Measurements from ENCODE around the gene PCDHGA5. TPM values are rescaled to one million over a fixed set of nuclear protein-coding genes. Genes with fewer than 3 reads are reported as not detected.
"Not testable (repeated sequence)": the region's sequence is repeated elsewhere in the genome, so short reads cannot be mapped to it uniquely, and the experiment has no call there.

Gene PCDHGA5
- total RNA-seq, 1 donor from 2014 or later: 3.5 TPM

GRCh38 chr5:141342773-141343172 lies 21.2 kb upstream of the PCDHGA5 start:
- Histone ChIP-seq H3K9me3 (peaks cover 19% of the 10 kb centered on the region), H3K36me3 (no peaks in the 10 kb centered on the region), H3K4me1 (no peaks in the 10 kb centered on the region), H3K4me3 (no peak overlapping the region), H3K27me3 (peaks cover 6% of the 10 kb centered on the region), H3K27ac (no peak overlapping the region)
- intact Hi-C loops (cut with DNase I): no loop called here
- TF ChIP-seq, protein P1, sequence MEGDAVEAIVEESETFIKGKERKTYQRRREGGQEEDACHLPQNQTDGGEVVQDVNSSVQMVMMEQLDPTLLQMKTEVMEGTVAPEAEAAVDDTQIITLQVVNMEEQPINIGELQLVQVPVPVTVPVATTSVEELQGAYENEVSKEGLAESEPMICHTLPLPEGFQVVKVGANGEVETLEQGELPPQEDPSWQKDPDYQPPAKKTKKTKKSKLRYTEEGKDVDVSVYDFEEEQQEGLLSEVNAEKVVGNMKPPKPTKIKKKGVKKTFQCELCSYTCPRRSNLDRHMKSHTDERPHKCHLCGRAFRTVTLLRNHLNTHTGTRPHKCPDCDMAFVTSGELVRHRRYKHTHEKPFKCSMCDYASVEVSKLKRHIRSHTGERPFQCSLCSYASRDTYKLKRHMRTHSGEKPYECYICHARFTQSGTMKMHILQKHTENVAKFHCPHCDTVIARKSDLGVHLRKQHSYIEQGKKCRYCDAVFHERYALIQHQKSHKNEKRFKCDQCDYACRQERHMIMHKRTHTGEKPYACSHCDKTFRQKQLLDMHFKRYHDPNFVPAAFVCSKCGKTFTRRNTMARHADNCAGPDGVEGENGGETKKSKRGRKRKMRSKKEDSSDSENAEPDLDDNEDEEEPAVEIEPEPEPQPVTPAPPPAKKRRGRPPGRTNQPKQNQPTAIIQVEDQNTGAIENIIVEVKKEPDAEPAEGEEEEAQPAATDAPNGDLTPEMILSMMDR (IDR thresholded peaks at IDR 0.05): no peak
- ATAC-seq (no peak), DNase-seq (no peak)

DNA sequence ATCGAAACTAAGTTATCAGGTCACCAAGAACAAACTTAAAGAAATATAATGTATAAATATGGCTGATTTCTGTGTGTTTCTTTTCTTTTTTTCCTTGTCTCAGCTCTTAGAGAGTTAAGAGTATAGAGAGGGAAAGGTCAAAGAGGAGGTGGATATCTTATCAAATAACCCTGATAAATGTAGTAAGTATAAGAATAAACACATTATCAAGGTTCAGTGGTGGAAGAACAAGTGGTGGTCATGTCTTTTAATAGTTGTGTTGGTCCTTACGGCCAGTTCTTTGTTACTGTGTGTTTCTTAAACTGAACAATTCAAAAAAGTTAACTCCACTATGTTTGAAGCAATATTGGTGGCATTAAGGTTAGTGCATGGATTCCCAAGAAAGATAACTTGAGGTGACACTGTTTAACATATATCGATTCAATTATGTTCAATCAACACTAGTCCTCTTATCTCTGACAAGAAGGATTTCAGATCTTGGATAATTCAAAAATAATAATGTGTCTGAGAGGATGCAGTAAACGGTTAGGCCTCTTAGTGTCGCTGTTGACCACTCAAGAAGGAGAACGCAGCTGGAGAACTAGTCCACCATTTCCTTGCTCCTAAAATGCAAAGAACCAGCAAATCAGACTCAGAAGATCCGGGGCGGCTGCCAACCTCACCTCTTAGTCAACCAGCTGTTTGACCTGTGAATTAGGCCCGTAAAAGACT lies 20.6 kb upstream of the PCDHGA5 start, which contains the start of gene PCDHGA3:
TSS of gene PCDHGA3 (plus strand) at position 588 of the 711 bp plus-strand sequence. CDS start 205 bp downstream, outside the sequence.
- no peak for DNase-seq
- H3K9me3 ChIP-seq: peaks cover 19% of the 10 kb centered on the region
- peaks cover 6% of the 10 kb centered on the region for H3K27me3 ChIP-seq
- no peak within 1 kb of the TSS for H3K27ac ChIP-seq
- peak within 1 kb of the TSS; percentile 21 for H3K4me3 ChIP-seq
- TF ChIP-seq, protein P1 (IDR thresholded peaks at IDR 0.05): peak; percentile 24
- ATAC-seq: no peak
- intact Hi-C loops (cut with DNase I): no loop called here
- H3K4me1 ChIP-seq: no peaks in the 10 kb centered on the region
- no peaks in the 10 kb centered on the region for H3K36me3 ChIP-seq

- TF ChIP-seq, protein P1 (IDR thresholded peaks at IDR 0.05): no peak
- H3K4me1 ChIP-seq: no peaks in the 10 kb centered on the region
- H3K9me3 ChIP-seq: peaks cover 19% of the 10 kb centered on the region
- peaks cover 6% of the 10 kb centered on the region for H3K27me3 ChIP-seq
- H3K36me3 ChIP-seq: no peaks in the 10 kb centered on the region
- ATAC-seq (no peak), DNase-seq (no peak)
- H3K27ac ChIP-seq: no peak overlapping the region
- H3K4me3 ChIP-seq: peak overlapping the region; percentile 21
- intact Hi-C loops (cut with DNase I): no loop called here
Measured at GRCh38 chr5:141343953-141344463, 20.0 kb upstream of the PCDHGA5 start.

DNA sequence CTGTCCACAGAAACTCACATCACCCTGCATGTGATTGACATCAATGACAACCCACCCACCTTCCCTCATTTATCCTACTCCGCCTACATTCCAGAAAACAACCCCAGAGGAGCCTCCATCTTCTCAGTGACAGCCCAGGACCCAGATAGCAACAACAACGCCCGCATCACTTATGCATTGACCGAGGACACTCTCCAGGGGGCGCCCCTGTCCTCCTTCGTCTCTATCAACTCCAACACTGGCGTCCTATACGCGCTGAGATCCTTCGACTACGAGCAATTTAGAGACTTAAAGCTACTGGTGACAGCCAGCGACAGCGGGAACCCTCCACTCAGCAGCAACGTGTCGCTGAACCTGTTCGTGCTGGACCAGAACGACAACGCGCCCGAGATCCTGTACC lies 18.6 kb upstream of the PCDHGA5 start:
- TF ChIP-seq, protein P1 (IDR thresholded peaks at IDR 0.05): no peak
- DNase-seq: no peak
- H3K36me3 ChIP-seq: no peaks in the 10 kb centered on the region
- no peak overlapping the region for H3K27ac ChIP-seq
- no peak for ATAC-seq
- no peak overlapping the region for H3K4me3 ChIP-seq
- H3K9me3 ChIP-seq: peaks cover 13% of the 10 kb centered on the region
- H3K27me3 ChIP-seq: peaks cover 10% of the 10 kb centered on the region
- H3K4me1 ChIP-seq: no peaks in the 10 kb centered on the region
- intact Hi-C loops (cut with DNase I): no loop called here

GRCh38 chr5:141346017-141346416 lies 17.9 kb upstream of the PCDHGA5 start:
- H3K4me1 ChIP-seq; H3K27ac ChIP-seq; H3K4me3 ChIP-seq; intact Hi-C loops (cut with DNase I); H3K36me3 ChIP-seq; ATAC-seq; DNase-seq: not testable (repeated sequence)
- Histone ChIP-seq H3K9me3 (peaks cover 18% of the 10 kb centered on the region), H3K27me3 (peaks cover 10% of the 10 kb centered on the region)

DNA sequence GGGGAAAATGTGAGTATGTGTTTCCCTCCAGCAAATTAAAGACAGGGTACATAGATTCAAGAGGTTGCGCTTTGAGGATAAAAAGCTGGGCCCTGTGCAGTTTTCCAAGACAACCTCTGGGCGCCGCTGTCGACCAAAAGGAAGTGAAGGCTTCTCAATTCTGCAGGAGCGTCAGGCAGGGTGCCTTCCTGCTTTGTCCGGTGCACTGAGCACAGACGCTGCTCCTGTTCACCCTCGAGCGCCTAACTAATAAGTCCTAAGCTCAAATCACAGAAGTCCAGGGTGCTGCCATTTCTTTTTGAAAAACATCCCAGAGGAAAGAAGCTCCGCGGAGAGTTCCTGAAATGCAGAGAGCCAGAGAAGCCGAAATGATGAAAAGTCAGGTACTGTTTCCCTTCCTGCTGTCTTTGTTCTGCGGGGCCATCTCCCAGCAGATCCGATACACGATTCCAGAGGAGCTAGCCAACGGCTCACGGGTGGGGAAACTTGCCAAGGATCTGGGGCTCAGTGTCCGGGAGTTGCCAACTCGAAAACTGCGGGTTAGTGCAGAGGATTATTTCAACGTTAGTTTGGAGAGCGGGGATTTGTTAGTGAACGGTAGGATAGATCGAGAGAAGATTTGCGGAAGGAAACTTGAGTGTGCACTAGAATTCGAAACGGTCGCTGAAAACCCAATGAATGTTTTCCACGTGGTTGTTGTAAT lies 13.9 kb upstream of the PCDHGA5 start, which contains the start of gene PCDHGB1:
TSS of gene PCDHGB1 (plus strand) at position 183 of the 703 bp plus-strand sequence. CDS start at position 345, 162 bp downstream.
- DNase-seq: no peak

More for the DNA sequence above, 13.9 kb upstream of the PCDHGA5 start, which contains the start of gene PCDHGB1:
- Histone ChIP-seq H3K27ac (no peak within 1 kb of the TSS), H3K4me3 (no peak within 1 kb of the TSS), H3K4me1 (no peaks in the 10 kb centered on the region), H3K9me3 (peaks cover 12% of the 10 kb centered on the region), H3K27me3 (peaks cover 5% of the 10 kb centered on the region), H3K36me3 (no peaks in the 10 kb centered on the region)
- peak; percentile 71 for ATAC-seq
- intact Hi-C loops (cut with DNase I): no loop called here
- TF ChIP-seq, protein P1 (IDR thresholded peaks at IDR 0.05): peak; percentile 37

Data from upper lobe of right lung (tissue), 1 donor.